GM20000 (cell line): Measurements from ENCODE around the gene LAMC2.
"Not testable (repeated sequence)": the region's sequence is repeated elsewhere in the genome, so short reads cannot be mapped to it uniquely, and the experiment has no call there.

Experiments used
- DNase-seq: peaks from one replicate; pipeline ENCODE4 v3.0.0; 2012; ENCODE audit warnings: low spot score
- TF ChIP-seq, protein P1 (sequence below): IDR thresholded peaks from 2 replicates; pipeline ENCODE4 v1.5.1; 2012; ENCODE audit warnings: mild to moderate bottlenecking, control low read depth; ENCODE audit errors: extremely low read depth, missing control alignments

The LAMC2 gene

GRCh38 chr1:183262628-183263200 lies 76.7 kb downstream of the LAMC2 start:
- no peak for DNase-seq
- TF ChIP-seq, protein P1, sequence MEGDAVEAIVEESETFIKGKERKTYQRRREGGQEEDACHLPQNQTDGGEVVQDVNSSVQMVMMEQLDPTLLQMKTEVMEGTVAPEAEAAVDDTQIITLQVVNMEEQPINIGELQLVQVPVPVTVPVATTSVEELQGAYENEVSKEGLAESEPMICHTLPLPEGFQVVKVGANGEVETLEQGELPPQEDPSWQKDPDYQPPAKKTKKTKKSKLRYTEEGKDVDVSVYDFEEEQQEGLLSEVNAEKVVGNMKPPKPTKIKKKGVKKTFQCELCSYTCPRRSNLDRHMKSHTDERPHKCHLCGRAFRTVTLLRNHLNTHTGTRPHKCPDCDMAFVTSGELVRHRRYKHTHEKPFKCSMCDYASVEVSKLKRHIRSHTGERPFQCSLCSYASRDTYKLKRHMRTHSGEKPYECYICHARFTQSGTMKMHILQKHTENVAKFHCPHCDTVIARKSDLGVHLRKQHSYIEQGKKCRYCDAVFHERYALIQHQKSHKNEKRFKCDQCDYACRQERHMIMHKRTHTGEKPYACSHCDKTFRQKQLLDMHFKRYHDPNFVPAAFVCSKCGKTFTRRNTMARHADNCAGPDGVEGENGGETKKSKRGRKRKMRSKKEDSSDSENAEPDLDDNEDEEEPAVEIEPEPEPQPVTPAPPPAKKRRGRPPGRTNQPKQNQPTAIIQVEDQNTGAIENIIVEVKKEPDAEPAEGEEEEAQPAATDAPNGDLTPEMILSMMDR = no peak

GRCh38 chr1:183263886-183264602 lies 78.0 kb downstream of the LAMC2 start:
- no peak for DNase-seq
- TF ChIP-seq, protein P1 = no peak

DNA sequence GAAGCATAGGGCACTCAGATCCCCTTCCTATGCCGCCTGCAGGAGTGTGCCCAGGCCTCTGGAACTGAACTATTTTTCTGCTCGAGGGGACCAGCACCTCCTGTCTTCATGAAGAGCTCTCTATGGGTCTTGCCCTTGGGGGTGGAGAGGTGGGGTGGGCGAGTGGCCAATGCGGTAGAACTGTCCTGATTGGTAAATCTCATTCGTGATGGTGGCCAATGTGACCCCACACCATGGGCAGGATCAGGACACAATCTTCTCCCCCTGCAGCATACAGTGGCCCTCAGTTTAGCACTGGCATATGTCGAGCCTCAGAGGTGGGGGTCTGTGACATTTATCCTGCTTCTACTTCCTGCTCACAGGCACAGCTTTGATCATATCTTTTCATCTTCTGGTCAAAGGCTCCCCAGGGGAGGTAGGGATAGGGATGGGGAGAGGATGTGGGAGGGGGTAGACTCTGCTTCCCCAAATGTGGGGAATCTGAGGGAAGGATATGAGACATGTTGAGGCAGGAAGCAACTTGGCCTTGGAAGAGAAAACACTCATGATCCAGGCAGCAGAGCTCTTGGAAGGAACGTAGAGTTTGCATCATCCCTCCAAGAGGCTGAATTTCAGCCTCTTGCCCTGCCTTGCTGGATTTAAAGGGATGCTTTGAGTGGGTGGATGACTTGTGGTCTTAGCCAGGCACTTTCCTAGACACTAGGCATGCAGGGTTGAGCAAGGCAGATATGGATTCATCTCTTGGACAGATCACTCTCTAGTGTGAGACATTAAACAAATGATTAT lies 81.8 kb downstream of the LAMC2 start:
- TF ChIP-seq, protein P1 = no peak
- DNase-seq = no peak

- no peak for DNase-seq
- TF ChIP-seq, protein P1 = no peak
Observed at GRCh38 chr1:183270541-183271141, 84.6 kb downstream of the LAMC2 start.

DNA sequence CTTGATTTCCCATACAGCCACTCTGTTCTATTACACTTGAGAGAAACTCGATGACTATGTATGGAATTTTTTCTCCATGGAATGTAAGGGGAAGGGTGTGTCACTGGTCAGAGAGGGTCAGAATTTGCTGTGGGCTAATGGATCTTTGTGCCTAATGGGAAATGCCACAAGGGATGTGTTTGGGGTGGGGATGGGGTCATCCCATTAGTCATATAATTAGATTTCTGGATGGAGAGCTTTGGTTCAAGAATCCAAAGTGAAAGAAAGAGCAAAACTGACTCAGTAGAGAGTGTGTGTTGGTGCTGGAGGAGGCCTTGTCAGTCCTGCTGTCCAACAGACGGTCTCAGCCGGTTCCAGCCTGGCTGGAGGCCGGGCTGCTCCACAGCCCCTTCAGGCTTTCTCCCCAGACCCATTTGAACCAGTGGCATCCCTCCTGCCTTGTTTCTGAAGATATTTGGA lies 86.4 kb downstream of the LAMC2 start:
- no peak for DNase-seq

DNA sequence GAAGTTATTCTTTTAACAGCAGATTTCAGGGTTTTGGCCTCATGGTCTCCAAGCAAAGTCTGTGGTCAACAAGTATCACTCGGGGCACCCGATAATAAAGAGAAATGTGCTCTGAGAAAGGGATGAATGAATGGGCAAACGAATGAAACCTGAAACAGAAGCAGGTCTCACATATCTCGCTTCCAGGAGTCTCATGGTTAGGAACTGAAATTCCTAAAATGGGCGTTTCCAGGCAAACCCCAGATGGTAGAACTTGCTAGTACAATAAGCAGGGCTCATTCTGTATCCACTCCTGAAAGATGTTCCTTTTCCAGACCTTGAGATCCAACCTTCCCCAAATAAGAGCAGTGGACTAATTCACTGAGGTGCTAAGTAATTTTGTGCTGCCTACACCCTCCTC lies 87.2 kb downstream of the LAMC2 start:
- TF ChIP-seq, protein P1 = no peak
- DNase-seq = no peak

More for the DNA sequence above, 86.4 kb downstream of the LAMC2 start:
- TF ChIP-seq, protein P1 = no peak

DNA sequence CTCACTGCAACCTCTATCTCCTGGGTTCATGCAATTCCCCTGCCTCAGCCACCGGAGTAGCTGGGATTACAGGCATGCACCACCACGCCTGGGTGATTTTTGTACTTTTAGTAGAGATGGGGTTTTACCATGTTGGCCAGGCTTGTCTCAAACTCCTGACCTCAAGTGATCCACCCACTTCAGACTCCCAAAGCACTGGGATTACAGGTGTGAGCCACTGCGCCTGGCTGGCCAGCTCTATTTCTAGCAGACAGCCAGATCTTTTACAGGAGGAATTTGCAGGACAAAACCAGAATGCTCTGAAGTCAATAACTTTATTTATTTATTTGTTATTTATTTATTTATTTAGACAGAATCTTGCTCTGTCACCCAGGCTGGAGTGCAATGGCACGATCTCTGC lies 87.9 kb downstream of the LAMC2 start:
- DNase-seq = not testable (repeated sequence)
